NCI-H1092 (cell line): Measurements from ENCODE around the gene FGF11.

Experiments used
- DNase-seq: peaks from one replicate; lab custom pipeline; 2025; lab: John Stamatoyannopoulos, UW

FGF11 gene

DNA sequence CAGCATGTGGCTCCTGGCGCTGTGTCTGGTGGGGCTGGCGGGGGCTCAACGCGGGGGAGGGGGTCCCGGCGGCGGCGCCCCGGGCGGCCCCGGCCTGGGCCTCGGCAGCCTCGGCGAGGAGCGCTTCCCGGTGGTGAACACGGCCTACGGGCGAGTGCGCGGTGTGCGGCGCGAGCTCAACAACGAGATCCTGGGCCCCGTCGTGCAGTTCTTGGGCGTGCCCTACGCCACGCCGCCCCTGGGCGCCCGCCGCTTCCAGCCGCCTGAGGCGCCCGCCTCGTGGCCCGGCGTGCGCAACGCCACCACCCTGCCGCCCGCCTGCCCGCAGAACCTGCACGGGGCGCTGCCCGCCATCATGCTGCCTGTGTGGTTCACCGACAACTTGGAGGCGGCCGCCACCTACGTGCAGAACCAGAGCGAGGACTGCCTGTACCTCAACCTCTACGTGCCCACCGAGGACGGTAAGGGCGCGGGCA is 31.0 kb upstream of the FGF11 start:
- no peak for DNase-seq

GRCh38 chr17:7408863-7409262 is 30.4 kb upstream of the FGF11 start:
- DNase-seq, result no peak

DNA sequence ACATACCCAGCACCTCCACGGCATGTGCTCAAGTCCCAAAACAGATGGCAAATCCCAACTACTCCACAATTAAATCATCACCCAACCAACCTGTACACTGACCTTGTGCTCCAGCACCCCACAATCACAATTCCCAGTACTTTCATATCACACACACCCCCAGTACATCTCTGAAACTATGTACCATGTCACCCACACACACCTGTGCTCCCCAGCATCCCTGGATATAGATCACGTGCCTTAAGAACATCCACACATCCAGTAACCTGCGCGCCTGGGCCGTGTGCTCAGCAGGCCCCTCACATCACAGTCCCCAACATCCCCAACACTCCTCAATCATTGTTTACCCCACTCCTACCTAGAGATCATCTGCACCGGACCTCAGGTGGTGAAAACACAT is 29.6 kb upstream of the FGF11 start:
- no peak for DNase-seq

DNA sequence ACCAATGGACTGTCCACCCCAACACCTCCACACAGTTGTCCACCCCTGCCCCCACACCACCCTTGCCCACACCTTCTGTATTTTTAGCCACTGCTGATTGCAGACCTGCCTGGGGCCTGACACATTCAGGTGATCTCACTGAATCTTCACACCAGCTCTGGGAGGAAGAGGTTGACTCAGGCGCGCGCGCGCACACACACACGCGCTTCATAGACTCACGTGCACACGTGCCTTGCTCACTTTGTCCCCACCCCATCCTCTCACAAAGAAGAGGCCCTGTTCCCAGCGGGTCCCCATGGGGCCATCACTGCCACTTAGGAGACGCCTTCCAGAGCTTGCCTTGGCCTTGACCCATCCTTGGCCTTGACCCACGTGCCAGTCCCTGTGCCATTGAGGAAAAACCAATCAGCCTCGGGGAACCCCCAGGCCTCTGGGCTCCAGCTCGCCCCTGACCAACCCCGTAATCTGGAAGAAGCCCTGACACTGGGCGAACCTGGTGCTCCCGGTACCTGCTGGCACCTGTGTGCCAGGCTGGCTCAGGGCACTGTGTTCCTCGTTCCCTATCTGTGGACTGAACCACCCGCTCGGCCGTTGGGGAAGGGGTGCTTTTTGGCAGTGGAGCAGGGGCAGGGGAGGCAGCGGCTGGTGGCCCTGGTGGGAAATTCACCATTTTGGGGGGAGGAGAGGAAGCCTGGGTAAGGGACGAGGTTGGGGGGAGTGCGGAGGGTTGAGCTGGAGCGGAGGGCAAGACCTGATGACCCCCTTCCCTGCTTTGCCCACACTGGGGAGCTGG is 28.5 kb upstream of the FGF11 start:
- no peak for DNase-seq

DNA sequence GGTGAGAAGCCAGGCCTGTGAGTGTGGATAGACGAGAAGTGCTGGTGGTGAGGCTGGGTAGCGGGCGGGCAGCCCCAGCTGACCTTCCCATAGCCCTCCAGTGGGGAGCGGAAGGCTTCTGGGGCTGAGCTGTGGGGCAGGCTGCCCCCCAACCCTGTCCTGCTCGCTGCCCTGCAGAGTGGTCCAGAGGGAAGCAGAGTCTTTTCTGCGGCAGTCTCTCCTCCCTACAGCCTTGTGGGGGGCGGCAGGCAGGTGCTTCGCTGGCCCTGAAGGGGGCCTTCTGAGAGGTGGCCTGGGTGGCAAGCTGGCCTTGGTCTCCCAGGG is 27.9 kb upstream of the FGF11 start:
- no peak for DNase-seq

DNA sequence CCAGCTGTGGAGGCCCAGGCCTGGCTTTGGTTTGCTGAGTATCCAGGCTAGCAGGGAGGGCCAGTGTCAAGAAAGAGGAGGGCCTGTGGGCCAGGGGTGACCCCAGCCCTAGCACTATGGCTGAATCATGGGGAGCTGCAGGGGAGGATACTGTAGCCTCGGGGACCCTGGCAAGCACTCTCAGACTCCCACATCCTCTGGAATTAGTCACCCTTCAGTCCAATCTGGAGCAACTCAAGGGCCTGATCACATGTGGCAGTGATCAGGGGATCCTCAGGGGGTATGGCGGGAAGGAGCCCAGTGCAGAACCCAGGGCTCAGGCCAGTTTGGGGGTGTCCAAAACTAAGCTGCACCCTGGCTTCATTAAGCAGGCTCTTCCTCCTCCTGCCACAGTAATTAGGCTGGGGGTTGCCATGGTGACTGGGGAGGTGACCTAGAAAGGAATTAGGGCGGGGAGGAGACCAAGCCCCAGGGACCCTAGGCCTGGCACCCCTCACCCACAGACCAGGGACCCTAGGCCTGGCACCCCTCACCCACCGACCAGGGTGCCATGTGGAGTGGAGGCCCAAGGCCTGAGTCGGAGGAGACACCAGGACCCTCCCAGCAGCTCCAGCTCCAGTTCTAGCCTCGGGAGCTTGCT is 25.8 kb upstream of the FGF11 start:
- no peak for DNase-seq

DNA sequence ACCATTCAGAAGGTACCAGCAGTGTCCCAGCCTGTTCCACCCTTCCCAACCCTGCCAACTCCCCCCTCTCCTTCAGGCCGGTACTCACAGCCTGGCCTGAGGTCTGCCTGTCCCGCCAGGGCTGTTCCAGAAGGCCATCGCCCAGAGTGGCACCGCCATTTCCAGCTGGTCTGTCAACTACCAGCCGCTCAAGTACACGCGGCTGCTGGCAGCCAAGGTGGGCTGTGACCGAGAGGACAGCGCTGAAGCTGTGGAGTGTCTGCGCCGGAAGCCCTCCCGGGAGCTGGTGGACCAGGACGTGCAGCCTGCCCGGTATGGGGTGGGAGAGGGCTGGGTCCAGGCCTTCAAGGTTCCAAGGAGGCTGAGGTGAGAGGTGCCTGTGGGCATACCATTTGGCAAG is 24.5 kb upstream of the FGF11 start:
- no peak for DNase-seq

- DNase-seq, result no peak
Observed at GRCh38 chr17:7415784-7416183, 23.5 kb upstream of the FGF11 start.

GRCh38 chr17:7416323-7416722 is 23.0 kb upstream of the FGF11 start:
- no peak for DNase-seq

DNA sequence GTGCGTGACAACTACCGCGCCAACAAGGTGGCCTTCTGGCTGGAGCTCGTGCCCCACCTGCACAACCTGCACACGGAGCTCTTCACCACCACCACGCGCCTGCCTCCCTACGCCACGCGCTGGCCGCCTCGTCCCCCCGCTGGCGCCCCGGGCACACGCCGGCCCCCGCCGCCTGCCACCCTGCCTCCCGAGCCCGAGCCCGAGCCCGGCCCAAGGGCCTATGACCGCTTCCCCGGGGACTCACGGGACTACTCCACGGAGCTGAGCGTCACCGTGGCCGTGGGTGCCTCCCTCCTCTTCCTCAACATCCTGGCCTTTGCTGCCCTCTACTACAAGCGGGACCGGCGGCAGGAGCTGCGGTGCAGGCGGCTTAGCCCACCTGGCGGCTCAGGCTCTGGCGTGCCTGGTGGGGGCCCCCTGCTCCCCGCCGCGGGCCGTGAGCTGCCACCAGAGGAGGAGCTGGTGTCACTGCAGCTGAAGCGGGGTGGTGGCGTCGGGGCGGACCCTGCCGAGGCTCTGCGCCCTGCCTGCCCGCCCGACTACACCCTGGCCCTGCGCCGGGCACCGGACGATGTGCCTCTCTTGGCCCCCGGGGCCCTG is 22.2 kb upstream of the FGF11 start:
- no peak for DNase-seq

DNA sequence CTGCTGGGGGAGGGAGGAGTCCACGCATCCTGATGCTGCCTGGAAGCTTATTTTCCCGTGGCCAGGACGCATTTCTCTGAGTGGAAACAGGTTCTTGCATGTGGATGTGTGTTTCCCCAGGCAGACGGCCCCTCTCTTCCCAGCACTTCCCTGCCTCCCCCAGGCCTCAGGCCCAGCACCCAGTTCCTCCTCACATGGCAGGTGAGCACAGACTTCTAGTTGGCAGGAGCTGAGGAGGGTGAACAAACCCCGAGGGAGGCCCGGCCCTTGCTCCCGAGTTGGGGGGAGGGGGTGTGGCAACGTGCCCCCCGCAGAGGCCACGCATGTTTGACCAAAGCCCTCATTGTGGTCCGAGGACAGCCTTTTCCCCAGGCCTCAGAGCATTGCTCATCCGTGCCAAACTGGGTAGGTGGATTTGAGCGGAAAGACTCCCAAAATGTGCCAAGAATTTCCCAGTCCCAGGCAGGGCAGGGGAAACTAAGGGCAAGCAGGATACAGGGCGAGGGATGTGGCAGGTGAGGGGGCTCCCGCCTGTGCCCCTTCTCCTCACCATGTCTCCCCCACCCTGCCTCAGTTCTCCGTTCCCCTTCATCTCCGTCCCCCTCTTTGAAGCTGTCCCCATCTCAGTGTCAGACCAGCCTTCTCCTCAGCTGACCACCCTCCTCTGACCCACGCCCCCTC is 20.7 kb upstream of the FGF11 start:
- no peak for DNase-seq

DNA sequence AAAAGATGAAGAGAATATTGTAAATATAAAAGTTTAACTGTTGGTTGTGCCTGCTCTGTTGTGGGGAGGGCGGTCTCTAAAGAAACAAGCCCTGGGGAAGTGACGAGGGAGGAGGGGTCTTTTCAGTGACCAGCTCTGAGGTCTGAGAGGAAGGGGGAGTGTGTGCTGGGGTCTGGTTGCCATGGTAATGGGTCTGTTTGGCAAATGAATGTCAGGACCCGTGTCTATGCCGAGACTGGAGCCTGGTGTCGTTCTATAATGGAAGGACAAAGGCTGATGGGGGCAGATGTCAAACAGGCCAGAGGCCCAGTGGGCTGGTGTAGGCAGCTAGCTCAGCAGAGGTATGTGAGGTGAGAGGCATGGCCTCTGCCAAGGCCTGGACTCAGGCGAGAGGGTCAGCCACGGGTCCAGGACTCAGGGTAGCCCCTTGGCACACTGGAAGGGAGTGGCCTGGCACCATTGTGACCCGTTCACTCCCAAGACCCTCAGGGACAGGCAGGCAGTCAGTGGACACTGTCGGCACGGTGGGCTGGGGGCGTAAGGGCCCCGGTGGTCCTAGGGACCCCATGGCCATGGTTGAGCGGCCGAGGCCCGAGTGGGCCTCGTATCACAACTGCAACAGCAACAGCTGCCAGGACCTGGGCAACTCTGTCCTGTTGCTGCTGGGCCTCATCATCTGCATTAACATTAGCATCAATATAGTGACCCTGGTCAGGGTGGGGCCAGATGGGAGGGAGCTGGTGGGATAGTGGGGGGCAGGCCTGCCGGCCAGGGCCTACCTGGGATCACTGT is 19.3 kb upstream of the FGF11 start, which contains the start of gene SPEM1:
TSS of gene SPEM1 (plus strand) at position 506 of the 792 bp plus-strand sequence. CDS start at position 567, 61 bp downstream.
- DNase-seq, result no peak

DNA sequence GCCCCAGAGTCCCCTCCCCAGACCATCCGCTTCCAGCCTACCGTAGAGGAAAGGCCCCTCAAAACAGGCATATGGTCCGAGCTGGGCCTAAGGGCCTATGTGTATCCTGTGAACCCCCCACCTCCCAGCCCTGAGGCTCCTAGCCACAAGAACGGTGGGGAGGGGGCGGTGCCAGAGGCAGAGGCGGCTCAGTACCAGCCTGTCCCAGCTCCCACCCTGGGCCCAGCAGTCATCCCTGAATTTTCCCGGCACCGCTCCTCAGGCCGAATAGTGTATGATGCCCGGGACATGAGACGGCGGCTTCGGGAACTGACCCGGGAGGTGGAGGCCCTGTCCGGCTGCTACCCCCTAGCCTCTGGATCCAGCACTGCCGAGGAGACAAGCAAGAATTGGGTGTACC is 18.1 kb upstream of the FGF11 start:
- DNase-seq, result no peak

- no peak for DNase-seq
Observed at GRCh38 chr17:7423679-7424078, 15.6 kb upstream of the FGF11 start.

GRCh38 chr17:7425316-7425715 is 14.0 kb upstream of the FGF11 start, which contains the start of gene SPEM2:
Gene SPEM2 (plus strand): TSS chr17:7425616. CDS start chr17:7425689, 73 bp downstream.
- DNase-seq, result no peak

DNA sequence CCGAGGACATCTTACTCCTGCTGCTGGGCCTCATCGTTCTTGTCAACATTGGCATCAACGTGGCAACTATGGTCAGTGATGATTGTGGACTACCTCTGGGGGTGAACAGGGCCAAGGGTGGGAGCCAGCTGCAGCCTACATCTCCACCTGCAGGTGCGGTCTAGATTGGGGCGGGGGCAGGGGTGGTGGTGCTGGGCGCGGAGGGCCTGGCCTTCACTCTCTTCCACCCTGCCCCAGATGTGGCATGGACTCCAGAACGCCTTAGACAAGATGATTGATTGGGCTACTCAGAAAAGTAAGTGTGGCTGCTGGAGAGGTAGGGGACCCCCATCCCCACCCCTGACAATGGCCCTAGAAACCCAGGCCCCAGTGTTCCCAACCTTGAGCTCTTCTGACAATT is 13.6 kb upstream of the FGF11 start:
- no peak for DNase-seq

- DNase-seq, result no peak
Observed at GRCh38 chr17:7426203-7426863, 13.0 kb upstream of the FGF11 start.

GRCh38 chr17:7426896-7427489 is 12.3 kb upstream of the FGF11 start:
- no peak for DNase-seq

DNA sequence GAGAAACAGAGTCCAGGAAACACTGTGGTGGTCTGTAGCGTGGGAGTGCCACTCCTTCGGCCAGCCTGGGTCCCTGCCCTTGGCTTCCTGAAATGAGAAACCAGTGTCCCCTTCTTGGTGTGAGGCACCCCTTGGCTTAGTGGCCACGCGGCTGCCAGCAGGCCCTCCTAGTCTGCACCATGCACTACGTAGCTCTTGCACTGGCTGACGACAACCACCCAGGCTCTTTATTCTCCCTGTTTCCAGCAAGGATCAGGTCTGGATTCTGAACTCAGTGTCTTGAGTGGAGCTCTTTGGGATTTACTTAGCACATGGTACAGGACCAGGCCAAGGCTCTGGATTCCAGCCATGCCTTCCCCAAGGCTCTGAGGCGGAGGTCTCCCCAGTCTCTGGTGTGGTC is 11.8 kb upstream of the FGF11 start:
- no peak for DNase-seq

DNA sequence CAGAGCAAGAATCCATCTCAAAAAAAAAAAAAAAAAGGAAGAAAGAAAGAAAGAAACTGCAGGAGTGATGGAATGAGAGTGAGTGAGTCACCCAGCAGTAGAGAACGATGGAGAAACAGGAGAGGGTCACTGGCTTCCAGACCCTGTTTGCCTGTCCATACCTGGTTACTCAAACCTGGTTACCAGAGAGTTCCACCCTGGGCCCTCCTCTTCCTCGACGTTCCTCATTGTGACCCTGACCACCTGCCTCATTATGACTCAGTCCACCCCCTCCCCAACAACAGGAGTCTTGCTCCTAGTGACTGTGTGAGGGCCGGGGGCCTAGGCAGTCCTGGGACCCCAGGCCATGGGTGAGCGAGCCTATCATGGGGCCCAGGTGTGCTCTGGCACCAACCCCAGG is 10.8 kb upstream of the FGF11 start, which contains the start of gene SPEM3:
TSS of gene SPEM3 (plus strand) at position 301 of the 400 bp plus-strand sequence. CDS start at position 347, 46 bp downstream.
- no peak for DNase-seq

DNA sequence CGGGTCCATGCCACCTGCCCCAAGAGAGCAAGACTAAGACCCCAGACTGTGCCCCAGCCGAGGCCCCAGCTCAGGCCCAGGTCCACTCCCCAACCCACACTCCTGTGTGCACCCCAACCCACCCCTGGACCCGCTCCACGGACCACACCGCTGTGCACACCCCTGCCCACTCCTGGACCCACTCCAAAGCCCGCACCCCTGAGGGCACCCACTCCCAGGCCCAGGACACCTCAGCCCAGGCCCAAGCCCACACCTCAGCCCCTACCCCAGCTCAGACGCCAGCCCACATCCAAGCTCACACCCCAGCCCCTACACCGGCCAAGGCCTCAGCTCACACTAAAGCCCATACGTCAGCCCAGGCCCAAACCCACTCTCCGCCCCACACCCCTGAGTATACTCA is 9.6 kb upstream of the FGF11 start:
- no peak for DNase-seq
